Keratinocyte (primary cell): Measurements from ENCODE around the gene GOLGB1. TPM values are rescaled to one million over a fixed set of nuclear protein-coding genes. Genes with fewer than 3 reads are reported as not detected.

ENCODE experiments used
- DNase-seq: peaks from one replicate; pipeline ENCODE4 v3.0.0-alpha.2; 2011; ENCODE audit warnings: low read depth, missing footprints, low spot score
- FAIRE-seq: peaks from 2 replicates; lab custom pipeline; 2011; peaks lifted over from hg19 to GRCh38; lab: Jason Lieb, UNC
- H2AFZ ChIP-seq: 2 replicates; pipeline ENCODE4 v1.6.0; 2012; ENCODE audit warnings: low read length, control low read depth, inconsistent platforms; ENCODE audit not compliant: control insufficient read depth
- H3K27ac ChIP-seq: 2 replicates; pipeline ENCODE4 v1.5.1; 2011; ENCODE audit warnings: low read length; ENCODE audit not compliant: control insufficient read depth, insufficient read depth
- H3K27me3 ChIP-seq: 3 replicates; pipeline ENCODE4 v1.6.0; 2011; ENCODE audit warnings: low read length; ENCODE audit not compliant: control insufficient read depth, insufficient read depth; ENCODE audit errors: extremely low read depth
- H3K36me3 ChIP-seq, 2 experiments: 2 replicates in 1 of 2; 3 replicates in 1 of 2; pipeline ENCODE4 v1.5.1; 2011; ENCODE audit warnings: low read length in 2 of 2, mild to moderate bottlenecking in 1 of 2; ENCODE audit not compliant: control insufficient read depth in 2 of 2, insufficient read depth in 2 of 2; ENCODE audit errors: extremely low read depth in 1 of 2
- H3K4me1 ChIP-seq: 3 replicates; pipeline ENCODE4 v1.5.1; 2011; ENCODE audit warnings: low read length; ENCODE audit not compliant: control insufficient read depth, insufficient read depth; ENCODE audit errors: extremely low read depth
- H3K4me2 ChIP-seq: 3 replicates; pipeline ENCODE4 v1.6.0; 2011; ENCODE audit warnings: low read depth, low read length; ENCODE audit not compliant: control insufficient read depth, insufficient read depth; ENCODE audit errors: extremely low read depth
- H3K4me3 ChIP-seq, 3 experiments: fragments of 200-600 bp in 1 of 3; sonication (generic) in 1 of 3; 2 replicates in 2 of 3; 3 replicates in 1 of 3; pipeline ENCODE4 v1.5.1; 2011 to 2016; ENCODE audit warnings: low read length in 3 of 3, mild to moderate bottlenecking in 3 of 3, control low read depth in 2 of 3, inconsistent platforms in 1 of 3, low read depth in 1 of 3, mixed read lengths in 1 of 3, mixed run types in 1 of 3, moderate library complexity in 1 of 3; ENCODE audit not compliant: control insufficient read depth in 2 of 3, insufficient read depth in 2 of 3; ENCODE audit errors: extremely low read depth in 1 of 3
- H3K79me2 ChIP-seq: 2 replicates; pipeline ENCODE4 v1.6.0; 2012; ENCODE audit warnings: low read length; ENCODE audit not compliant: control insufficient read depth, insufficient read depth
- H3K9ac ChIP-seq: 3 replicates; pipeline ENCODE4 v1.6.0; 2011; ENCODE audit warnings: low read length; ENCODE audit not compliant: control insufficient read depth, insufficient read depth; ENCODE audit errors: extremely low read depth
- H3K9me1 ChIP-seq: 3 replicates; pipeline ENCODE4 v1.6.0; 2011; ENCODE audit warnings: low read length; ENCODE audit not compliant: control insufficient read depth, insufficient read depth; ENCODE audit errors: extremely low read depth
- H3K9me3 ChIP-seq: 2 replicates; pipeline ENCODE4 v1.5.1; 2012; ENCODE audit warnings: low read depth, low read length; ENCODE audit not compliant: control insufficient read depth
- H4K20me1 ChIP-seq: 3 replicates; pipeline ENCODE4 v1.6.0; 2011; ENCODE audit warnings: low read length; ENCODE audit not compliant: control insufficient read depth, insufficient read depth; ENCODE audit errors: extremely low read depth
- EZH2 ChIP-seq: IDR thresholded peaks from one replicate; pipeline ENCODE4 v1.6.1; 2012; ENCODE audit warnings: inconsistent platforms, mild to moderate bottlenecking, low read length, moderate library complexity
- dilution Hi-C: fragments of 300-500 bp; cut with MboI; formaldehyde crosslinking; loops from one replicate; pipeline ENCODE4 v1.7.0; 2020; ENCODE audit warnings: low sequenced_read_pairs; ENCODE audit not compliant: extremely low pct_ligation_motif_present
- polyA plus RNA-seq, 5 experiments: library from polyadenylated mRNA; depleted of rRNA in 3 of 5; stranded (reverse) in 3 of 5; stranded (forward) in 1 of 5; unstranded in 1 of 5; fragments of >200 nt; gene quantifications; 1 replicate in 1 of 5; 2 replicates in 3 of 5; 3 replicates in 1 of 5; pipeline versions ENCODE4 v1.2.1 to v1.2.3, GENCODE V29; 2011 to 2012; ENCODE audit warnings: missing spikeins in 2 of 5, low read depth in 1 of 5, low replicate concordance in 1 of 5
- TF ChIP-seq, protein P1 (sequence below), 3 experiments: IDR thresholded peaks in 1 of 3; conservative IDR thresholded peaks in 1 of 3; optimal IDR thresholded peaks in 1 of 3; 2 replicates in 2 of 3; 3 replicates in 1 of 3; pipeline versions ENCODE3 to v1.5.1; 2011; ENCODE audit warnings: low read length in 3 of 3, mild to moderate bottlenecking in 3 of 3, moderate library complexity in 2 of 3, control low read depth in 1 of 3, inconsistent platforms in 1 of 3; ENCODE audit not compliant: insufficient read depth in 2 of 3; ENCODE audit errors: extremely low read depth in 1 of 3

Gene GOLGB1
- polyA plus RNA-seq, 1 donor (not counting 4 experiments of a cell fraction or from before 2014, with no cell fraction given), result 21.7 TPM

DNA sequence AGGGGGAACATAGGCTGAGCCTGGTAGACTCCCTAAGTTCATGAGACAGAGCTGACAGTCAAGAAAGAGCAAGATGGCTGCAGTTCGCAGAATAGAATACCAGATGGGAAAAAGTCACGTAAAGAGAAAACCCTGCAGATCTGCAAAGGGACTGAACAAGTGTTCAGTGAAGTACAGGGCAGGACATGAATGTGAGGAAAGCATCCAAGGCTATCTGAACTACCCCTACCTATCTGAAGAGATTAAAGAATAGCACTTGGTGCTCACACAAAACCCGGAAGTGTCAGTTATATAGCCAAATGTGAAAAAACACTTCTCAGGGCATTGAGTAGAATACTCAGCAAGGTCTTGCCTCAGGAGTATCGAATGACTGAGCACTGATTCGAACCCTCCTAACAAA is 44.0 kb downstream of the GOLGB1 start:
- dilution Hi-C loops, result no loop called here

DNA sequence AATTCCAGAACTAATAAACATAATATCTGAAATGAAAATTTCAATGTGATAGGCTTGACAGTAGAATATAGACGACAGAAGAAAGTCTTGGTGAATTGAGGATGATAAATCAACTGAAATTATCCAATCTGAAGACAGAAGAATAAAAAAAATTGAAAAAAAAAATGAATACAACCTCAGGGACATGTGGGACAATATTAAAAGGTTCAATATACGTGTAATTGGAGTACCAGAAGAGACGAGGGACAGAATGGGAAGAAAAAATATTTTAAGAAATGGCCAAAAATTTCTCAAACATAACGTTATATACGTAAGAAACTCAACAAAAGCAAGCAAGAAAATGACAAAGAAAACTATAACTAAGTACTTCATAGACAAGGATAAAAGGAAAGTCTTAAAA is 45.6 kb downstream of the GOLGB1 start:
- Histone ChIP-seq H3K4me2 (no peak overlapping the region), H3K9me3 (no peaks in the 10 kb centered on the region), H3K9ac (no peak overlapping the region), H3K27me3 (no peaks in the 10 kb centered on the region), H2AFZ (no peak overlapping the region), H3K79me2 (no peaks in the 10 kb centered on the region), H3K4me3 (no peak overlapping the region), H3K36me3 (peaks cover 3 to 8% of the 10 kb centered on the region in 2 experiments), H3K9me1 (no peaks in the 10 kb centered on the region), H3K4me1 (no peaks in the 10 kb centered on the region), H4K20me1 (no peaks in the 10 kb centered on the region), H3K27ac (no peak overlapping the region)
- dilution Hi-C loops, result no loop called here
- FAIRE-seq (no peak), DNase-seq (no peak)
- TF ChIP-seq, protein P1, sequence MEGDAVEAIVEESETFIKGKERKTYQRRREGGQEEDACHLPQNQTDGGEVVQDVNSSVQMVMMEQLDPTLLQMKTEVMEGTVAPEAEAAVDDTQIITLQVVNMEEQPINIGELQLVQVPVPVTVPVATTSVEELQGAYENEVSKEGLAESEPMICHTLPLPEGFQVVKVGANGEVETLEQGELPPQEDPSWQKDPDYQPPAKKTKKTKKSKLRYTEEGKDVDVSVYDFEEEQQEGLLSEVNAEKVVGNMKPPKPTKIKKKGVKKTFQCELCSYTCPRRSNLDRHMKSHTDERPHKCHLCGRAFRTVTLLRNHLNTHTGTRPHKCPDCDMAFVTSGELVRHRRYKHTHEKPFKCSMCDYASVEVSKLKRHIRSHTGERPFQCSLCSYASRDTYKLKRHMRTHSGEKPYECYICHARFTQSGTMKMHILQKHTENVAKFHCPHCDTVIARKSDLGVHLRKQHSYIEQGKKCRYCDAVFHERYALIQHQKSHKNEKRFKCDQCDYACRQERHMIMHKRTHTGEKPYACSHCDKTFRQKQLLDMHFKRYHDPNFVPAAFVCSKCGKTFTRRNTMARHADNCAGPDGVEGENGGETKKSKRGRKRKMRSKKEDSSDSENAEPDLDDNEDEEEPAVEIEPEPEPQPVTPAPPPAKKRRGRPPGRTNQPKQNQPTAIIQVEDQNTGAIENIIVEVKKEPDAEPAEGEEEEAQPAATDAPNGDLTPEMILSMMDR (optimal IDR thresholded peaks at IDR 0.05 in 1 of 3, IDR thresholded peaks at IDR 0.05 in 1 of 3, conservative IDR thresholded peaks at IDR 0.05 in 1 of 3; ENCODE audit: extremely low read depth in 1 of 3, insufficient read depth in 2 of 3, low read length in 3 of 3), result no peak
- no peak for TF ChIP-seq EZH2

More for the DNA sequence above, 44.0 kb downstream of the GOLGB1 start:
- no peak overlapping the region for H3K4me3 ChIP-seq
- H4K20me1 ChIP-seq, result no peaks in the 10 kb centered on the region
- no peak overlapping the region for H2AFZ ChIP-seq
- H3K36me3 ChIP-seq, result peaks cover 3 to 8% of the 10 kb centered on the region in 2 experiments
- no peaks in the 10 kb centered on the region for H3K9me1 ChIP-seq
- FAIRE-seq (no peak), DNase-seq (no peak)
- no peaks in the 10 kb centered on the region for H3K27me3 ChIP-seq
- H3K79me2 ChIP-seq, result no peaks in the 10 kb centered on the region
- no peak overlapping the region for H3K27ac ChIP-seq
- H3K4me2 ChIP-seq, result no peak overlapping the region
- no peak for TF ChIP-seq EZH2
- TF ChIP-seq, protein P1 (optimal IDR thresholded peaks at IDR 0.05 in 1 of 3, IDR thresholded peaks at IDR 0.05 in 1 of 3, conservative IDR thresholded peaks at IDR 0.05 in 1 of 3; ENCODE audit: extremely low read depth in 1 of 3, insufficient read depth in 2 of 3, low read length in 3 of 3), result no peak
- H3K9me3 ChIP-seq, result no peaks in the 10 kb centered on the region
- H3K4me1 ChIP-seq, result no peaks in the 10 kb centered on the region
- H3K9ac ChIP-seq, result no peak overlapping the region
